ENCODE measurements around the gene SLC50A1.

DNA sequence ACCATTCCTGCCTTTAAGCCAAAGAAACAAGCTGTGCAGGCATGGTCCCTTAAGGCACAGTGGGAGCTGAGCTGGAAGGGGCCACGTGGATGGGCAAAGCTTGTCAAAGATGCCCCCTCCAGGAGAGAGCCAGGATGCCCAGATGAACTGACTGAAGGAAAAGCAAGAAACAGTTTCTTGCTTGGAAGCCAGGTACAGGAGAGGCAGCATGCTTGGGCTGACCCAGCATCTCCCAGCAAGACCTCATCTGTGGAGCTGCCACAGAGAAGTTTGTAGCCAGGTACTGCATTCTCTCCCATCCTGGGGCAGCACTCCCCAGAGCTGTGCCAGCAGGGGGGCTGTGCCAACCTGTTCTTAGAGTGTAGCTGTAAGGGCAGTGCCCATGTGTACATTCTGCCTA is 1.3 kb upstream of the SLC50A1 start:
- TF ChIP-seq, protein P1, sequence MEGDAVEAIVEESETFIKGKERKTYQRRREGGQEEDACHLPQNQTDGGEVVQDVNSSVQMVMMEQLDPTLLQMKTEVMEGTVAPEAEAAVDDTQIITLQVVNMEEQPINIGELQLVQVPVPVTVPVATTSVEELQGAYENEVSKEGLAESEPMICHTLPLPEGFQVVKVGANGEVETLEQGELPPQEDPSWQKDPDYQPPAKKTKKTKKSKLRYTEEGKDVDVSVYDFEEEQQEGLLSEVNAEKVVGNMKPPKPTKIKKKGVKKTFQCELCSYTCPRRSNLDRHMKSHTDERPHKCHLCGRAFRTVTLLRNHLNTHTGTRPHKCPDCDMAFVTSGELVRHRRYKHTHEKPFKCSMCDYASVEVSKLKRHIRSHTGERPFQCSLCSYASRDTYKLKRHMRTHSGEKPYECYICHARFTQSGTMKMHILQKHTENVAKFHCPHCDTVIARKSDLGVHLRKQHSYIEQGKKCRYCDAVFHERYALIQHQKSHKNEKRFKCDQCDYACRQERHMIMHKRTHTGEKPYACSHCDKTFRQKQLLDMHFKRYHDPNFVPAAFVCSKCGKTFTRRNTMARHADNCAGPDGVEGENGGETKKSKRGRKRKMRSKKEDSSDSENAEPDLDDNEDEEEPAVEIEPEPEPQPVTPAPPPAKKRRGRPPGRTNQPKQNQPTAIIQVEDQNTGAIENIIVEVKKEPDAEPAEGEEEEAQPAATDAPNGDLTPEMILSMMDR (IDR thresholded peaks at IDR 0.05): no peak
- TF ChIP-seq EP300 (IDR thresholded peaks at IDR 0.05): no peak

Measured in tibial nerve (tissue), 4 donors.